HepG2 (cell line): Measurements from ENCODE around the gene TH. TPM values are rescaled to one million over a fixed set of nuclear protein-coding genes. Genes with fewer than 3 reads are reported as not detected.
A peak's percentile ranks its signal among the peaks of the same experiment; 100 is the strongest.

ENCODE experiments used
- ARID4A ChIP-seq: sonication (generic); formaldehyde crosslinking; IDR thresholded peaks from 2 replicates; pipeline ENCODE4 v1.5.0; 2020; ENCODE audit warnings: mild to moderate bottlenecking, missing genetic modification reagents, borderline replicate concordance
- ATM ChIP-seq: fragments of 450-650 bp; IDR thresholded peaks from 2 replicates; pipeline ENCODE4 v1.7.1; 2017; ENCODE audit warnings: mild to moderate bottlenecking, borderline replicate concordance
- CENPT ChIP-seq: sonication (generic); formaldehyde crosslinking; IDR thresholded peaks from 2 replicates; pipeline ENCODE4 v1.8.0; 2022; ENCODE audit warnings: low read depth, mild to moderate bottlenecking, moderate library complexity, missing genetic modification reagents
- FOSL2 ChIP-seq: sonication (generic); formaldehyde crosslinking; IDR thresholded peaks from 2 replicates; pipeline ENCODE4 v1.4.0; 2020; ENCODE audit warnings: missing genetic modification reagents
- GFI1 ChIP-seq: sonication (generic); formaldehyde crosslinking; IDR thresholded peaks from 2 replicates; pipeline ENCODE4 v1.5.0; 2020; ENCODE audit warnings: missing genetic modification reagents, mild to moderate bottlenecking, borderline replicate concordance
- HOXD1 ChIP-seq: sonication (generic); formaldehyde crosslinking; IDR thresholded peaks from 2 replicates; pipeline ENCODE4 v1.5.0; 2020; ENCODE audit warnings: missing genetic modification reagents
- KLF9 ChIP-seq: IDR thresholded peaks from 2 replicates; pipeline ENCODE4 v1.6.1; 2016; ENCODE audit warnings: low read depth
- MXI1 ChIP-seq: IDR thresholded peaks from 3 replicates; pipeline ENCODE4 v1.6.1; 2012; ENCODE audit warnings: low read depth, low read length, inconsistent platforms, borderline replicate concordance
- PTBP1 ChIP-seq: fragments of 200-400 bp; formaldehyde crosslinking; IDR thresholded peaks from 2 replicates; pipeline ENCODE4 v1.6.1; 2018; ENCODE audit warnings: low read length, low read depth; ENCODE audit not compliant: poor library complexity, severe bottlenecking
- REPIN1 ChIP-seq: sonication (generic); formaldehyde crosslinking; IDR thresholded peaks from 2 replicates; pipeline ENCODE4 v1.8.0; 2022; ENCODE audit warnings: missing genetic modification reagents, low read depth, mild to moderate bottlenecking, borderline replicate concordance
- SAP130 ChIP-seq: IDR thresholded peaks from 2 replicates; pipeline ENCODE4 v1.6.1; 2016; ENCODE audit warnings: low read depth
- SMARCE1 ChIP-seq: fragments of 450-650 bp; IDR thresholded peaks from 2 replicates; pipeline ENCODE4 v1.6.1; 2017; ENCODE audit warnings: borderline replicate concordance
- TGIF2 ChIP-seq: IDR thresholded peaks from 2 replicates; pipeline ENCODE4 v1.6.1; 2016; ENCODE audit warnings: control low read depth, missing compliant biosample characterization
- UBTF ChIP-seq: sonication (generic); formaldehyde crosslinking; IDR thresholded peaks from 2 replicates; pipeline ENCODE4 v1.4.0; 2020; ENCODE audit warnings: mild to moderate bottlenecking, missing genetic modification reagents
- ZNF761 ChIP-seq: sonication (generic); formaldehyde crosslinking; conservative IDR thresholded peaks from 2 replicates; pipeline ENCODE4 v1.4.0; 2020; ENCODE audit warnings: mild to moderate bottlenecking, missing genetic modification reagents
- ZSCAN25 ChIP-seq: sonication (generic); formaldehyde crosslinking; IDR thresholded peaks from 2 replicates; pipeline ENCODE4 v1.8.0; 2022; ENCODE audit warnings: mild to moderate bottlenecking, missing genetic modification reagents
- polyA plus RNA-seq, 8 experiments: library from polyadenylated mRNA; depleted of rRNA in 3 of 8; stranded (reverse) in 7 of 8; unstranded in 1 of 8; fragments of >200 nt; fragmentation: Illumina TruSeq in 4 of 8; extraction: Trizol in 4 of 8; gene quantifications; 2 replicates each; pipeline versions ENCODE4 v1.2.1 to v1.2.3, GENCODE V29; 2011 to 2016; ENCODE audit warnings: low read depth in 4 of 8, missing spikeins in 1 of 8, mixed read lengths in 1 of 8; ENCODE audit not compliant: insufficient read depth in 1 of 8
- total RNA-seq, 5 experiments: library from RNA; depleted of rRNA; stranded (reverse); fragments of >200 nt; fragmentation: Illumina TruSeq; extraction: Trizol; gene quantifications; 2 replicates each; pipeline ENCODE4 v1.2.3, GENCODE V29; 2016; ENCODE audit warnings: low read depth in 1 of 5
- TF ChIP-seq, protein P1 (sequence below): sonication (generic); formaldehyde crosslinking; IDR thresholded peaks from 2 replicates; pipeline ENCODE4 v1.4.0; 2020; ENCODE audit warnings: missing genetic modification reagents
- TF ChIP-seq, protein P2 (sequence below), 2 experiments: sonication (generic) in 1 of 2; formaldehyde crosslinking in 1 of 2; IDR thresholded peaks; 2 replicates each; pipeline versions ENCODE4 v1.5.1 to v1.6.1; 2011 to 2020; ENCODE audit warnings: borderline replicate concordance in 1 of 2, low read depth in 1 of 2, low read length in 1 of 2, mild to moderate bottlenecking in 1 of 2, missing genetic modification reagents in 1 of 2, moderate library complexity in 1 of 2

The TH gene
- total and polyA plus RNA-seq, 2 of the 13 experiments (the other 11 are each of a cell fraction or from before 2014, with no cell fraction given) = 0.36 TPM; not detected in 1

- TF ChIP-seq ARID4A (CRISPR knock-in tag) (peak; percentile 41; the same call in 1 of the 2 replicates), CENPT (CRISPR knock-in tag) (no peak), SAP130 (CRISPR knock-in tag) (peak; percentile 66), TGIF2 (CRISPR knock-in tag) (0 out of 2 replicates have a peak, but pooled peaks have one; percentile 61), ZSCAN25 (CRISPR knock-in tag) (peak; percentile 61; the same call in 1 of the 2 replicates), UBTF (CRISPR knock-in tag) (no peak), MXI1 (peak; percentile 43; the same call in 1 of the 3 replicates), GFI1 (CRISPR knock-in tag) (peak; percentile 73; the same call in 1 of the 2 replicates), REPIN1 (CRISPR knock-in tag) (peak; percentile 69; the same call in 1 of the 2 replicates), ATM (no peak), PTBP1 (no peak), KLF9 (no peak), SMARCE1 (no peak), FOSL2 (CRISPR knock-in tag) (peak; percentile 66), HOXD1 (CRISPR knock-in tag) (peak; percentile 44; the same call in 1 of the 2 replicates), ZNF761 (no peak)
- TF ChIP-seq, protein P1, sequence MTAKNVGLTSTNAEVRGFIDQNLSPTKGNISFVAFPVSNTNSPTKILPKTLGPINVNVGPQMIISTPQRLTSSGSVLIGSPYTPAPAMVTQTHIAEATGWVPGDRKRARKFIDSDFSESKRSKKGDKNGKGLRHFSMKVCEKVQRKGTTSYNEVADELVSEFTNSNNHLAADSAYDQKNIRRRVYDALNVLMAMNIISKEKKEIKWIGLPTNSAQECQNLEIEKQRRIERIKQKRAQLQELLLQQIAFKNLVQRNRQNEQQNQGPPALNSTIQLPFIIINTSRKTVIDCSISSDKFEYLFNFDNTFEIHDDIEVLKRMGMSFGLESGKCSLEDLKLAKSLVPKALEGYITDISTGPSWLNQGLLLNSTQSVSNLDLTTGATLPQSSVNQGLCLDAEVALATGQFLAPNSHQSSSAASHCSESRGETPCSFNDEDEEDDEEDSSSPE (CRISPR knock-in tag) = peak; percentile 54
- TF ChIP-seq, protein P2, sequence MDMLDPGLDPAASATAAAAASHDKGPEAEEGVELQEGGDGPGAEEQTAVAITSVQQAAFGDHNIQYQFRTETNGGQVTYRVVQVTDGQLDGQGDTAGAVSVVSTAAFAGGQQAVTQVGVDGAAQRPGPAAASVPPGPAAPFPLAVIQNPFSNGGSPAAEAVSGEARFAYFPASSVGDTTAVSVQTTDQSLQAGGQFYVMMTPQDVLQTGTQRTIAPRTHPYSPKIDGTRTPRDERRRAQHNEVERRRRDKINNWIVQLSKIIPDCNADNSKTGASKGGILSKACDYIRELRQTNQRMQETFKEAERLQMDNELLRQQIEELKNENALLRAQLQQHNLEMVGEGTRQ (IDR thresholded peaks at IDR 0.05; ENCODE audit: low read depth, low read length) = no peak
- TF ChIP-seq, protein P2 (CRISPR knock-in tag; IDR thresholded peaks at IDR 0.05; ENCODE audit: borderline replicate concordance) = no peak
Measured at GRCh38 chr11:2213384-2213842, 41.8 kb upstream of the TH start (continued).
